GM12872 (cell line): ENCODE measurements around the gene CDA.

ENCODE experiments used
- TF ChIP-seq, protein P1 (sequence below): IDR thresholded peaks from 3 replicates; pipeline ENCODE4 v1.5.1; 2011; ENCODE audit warnings: low read depth, mild to moderate bottlenecking, low read length, moderate library complexity; ENCODE audit not compliant: insufficient read depth

The CDA gene

DNA sequence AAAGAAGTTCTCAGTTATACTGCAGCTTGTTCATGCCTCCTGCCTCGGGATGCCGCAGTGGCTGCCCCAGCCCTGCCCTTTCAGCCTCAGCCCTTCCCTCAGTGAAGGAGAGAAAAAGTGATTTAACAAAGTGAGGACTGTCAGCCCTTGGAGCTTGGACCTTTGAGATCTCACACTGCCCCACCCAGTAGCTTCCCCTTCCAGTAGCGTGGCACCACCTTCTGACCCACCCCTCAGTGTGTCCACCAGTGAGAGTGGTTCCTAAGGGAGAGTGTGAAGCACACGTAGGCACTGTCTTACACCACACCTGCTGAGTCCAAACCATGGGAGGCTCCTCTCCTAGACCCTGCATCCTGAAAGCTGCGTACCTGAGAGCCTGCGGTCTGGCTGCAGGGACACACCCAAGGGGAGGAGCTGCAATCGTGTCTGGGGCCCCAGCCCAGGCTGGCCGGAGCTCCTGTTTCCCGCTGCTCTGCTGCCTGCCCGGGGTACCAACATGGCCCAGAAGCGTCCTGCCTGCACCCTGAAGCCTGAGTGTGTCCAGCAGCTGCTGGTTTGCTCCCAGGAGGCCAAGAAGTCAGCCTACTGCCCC lies at the start of gene CDA:
CDA (plus strand) TSS at position 464 of the 592 bp plus-strand sequence; CDS start at position 497, 33 bp downstream.
- TF ChIP-seq, protein P1, sequence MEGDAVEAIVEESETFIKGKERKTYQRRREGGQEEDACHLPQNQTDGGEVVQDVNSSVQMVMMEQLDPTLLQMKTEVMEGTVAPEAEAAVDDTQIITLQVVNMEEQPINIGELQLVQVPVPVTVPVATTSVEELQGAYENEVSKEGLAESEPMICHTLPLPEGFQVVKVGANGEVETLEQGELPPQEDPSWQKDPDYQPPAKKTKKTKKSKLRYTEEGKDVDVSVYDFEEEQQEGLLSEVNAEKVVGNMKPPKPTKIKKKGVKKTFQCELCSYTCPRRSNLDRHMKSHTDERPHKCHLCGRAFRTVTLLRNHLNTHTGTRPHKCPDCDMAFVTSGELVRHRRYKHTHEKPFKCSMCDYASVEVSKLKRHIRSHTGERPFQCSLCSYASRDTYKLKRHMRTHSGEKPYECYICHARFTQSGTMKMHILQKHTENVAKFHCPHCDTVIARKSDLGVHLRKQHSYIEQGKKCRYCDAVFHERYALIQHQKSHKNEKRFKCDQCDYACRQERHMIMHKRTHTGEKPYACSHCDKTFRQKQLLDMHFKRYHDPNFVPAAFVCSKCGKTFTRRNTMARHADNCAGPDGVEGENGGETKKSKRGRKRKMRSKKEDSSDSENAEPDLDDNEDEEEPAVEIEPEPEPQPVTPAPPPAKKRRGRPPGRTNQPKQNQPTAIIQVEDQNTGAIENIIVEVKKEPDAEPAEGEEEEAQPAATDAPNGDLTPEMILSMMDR = no peak

DNA sequence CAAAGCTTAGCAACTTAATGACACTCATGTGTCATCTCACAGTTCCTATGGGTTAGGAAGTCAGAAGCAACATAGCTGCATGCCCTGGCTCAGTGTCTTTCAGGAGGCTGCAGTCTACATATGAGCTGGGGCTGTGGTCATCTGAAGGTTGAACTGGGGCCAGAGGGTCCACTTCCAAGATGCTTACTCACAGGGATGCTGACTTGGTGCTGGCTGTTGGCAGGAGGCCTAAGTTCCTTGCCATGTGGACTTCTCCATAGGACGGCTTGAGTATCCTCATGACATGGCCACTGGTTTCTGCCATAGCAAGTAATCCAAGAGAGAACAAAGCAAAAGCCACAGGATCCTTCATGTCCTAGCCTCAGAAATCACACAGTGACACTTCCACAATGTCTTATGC lies 48.6 kb upstream of the CDA start:
- TF ChIP-seq, protein P1 = no peak

DNA sequence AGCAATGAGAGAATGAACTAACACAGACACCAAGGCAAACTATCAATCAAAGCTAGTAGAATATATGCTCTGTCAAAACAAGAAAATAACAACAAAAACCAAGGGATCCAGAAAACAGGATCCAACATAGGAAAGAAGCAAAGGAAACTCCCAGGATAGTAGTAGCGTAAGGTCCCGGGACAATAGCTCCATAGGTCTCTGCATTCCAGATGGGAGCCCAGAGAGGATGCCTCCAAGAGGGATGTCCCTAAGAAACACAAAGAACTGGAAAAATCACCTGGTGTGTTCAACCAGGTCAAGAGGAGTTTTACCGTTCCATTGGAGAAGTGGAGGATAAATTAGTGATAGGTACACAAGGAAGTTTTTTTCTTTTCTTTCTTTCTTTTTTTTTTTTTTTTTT lies 42.3 kb upstream of the CDA start:
- TF ChIP-seq, protein P1 = no peak

DNA sequence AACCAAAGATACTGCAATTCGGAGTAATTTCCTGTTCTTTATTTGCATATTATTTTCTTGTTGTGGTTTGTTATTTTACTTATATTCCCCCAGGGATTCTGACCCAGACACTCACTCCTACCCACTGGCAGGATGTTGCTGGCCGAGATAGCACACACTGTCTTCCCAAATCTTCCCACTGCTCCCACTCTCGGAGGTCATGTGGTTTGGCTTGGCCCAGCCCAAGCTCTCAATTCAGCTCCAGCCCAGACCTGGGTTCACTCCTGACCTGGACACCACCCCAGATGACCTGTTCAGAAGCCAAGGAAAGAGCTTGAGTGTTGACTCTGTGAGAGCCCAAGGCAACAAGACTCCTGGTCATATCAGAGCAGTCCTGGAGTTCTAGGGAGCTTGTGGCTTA lies 37.7 kb upstream of the CDA start:
- TF ChIP-seq, protein P1 = no peak

DNA sequence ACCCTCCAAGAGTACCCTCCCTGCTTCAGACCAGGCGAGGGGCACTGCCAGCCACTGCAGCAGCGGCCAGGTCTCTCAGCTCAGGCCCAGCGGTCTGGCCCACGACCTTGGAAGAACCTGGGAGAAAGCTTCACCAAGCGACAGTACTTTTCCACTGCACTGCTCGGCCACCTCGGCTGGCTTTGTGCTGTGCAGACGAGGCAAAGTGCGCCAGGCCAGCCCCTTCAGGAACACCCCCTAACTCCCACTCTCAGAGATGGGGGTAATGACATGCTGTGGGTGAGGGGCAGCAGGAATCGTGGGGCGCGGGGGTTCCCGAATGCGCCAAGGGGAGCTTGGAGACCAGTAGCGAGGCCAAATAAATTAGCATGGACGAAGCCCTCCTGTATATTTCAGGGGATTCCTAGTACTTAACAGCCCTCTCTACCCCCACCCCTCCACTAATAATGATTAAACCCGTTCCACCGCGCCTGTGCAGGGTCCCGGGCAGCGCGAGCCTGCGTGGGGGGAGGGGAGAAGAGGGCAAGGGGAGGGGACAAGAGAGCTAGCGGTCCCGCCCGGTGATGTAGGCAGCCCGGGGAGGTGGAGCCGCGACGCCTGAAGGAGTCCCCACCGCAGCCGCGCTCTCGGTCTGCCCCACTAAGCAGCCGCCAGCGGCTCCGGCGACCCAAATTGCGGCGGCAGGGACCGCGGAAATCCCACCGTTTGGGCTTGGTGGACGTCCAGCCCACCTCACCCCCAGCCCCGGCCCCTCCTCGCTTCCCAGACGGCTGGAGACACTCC lies 36.8 kb upstream of the CDA start, which contains the start of gene FAM43B:
FAM43B (plus strand) TSS at position 629 of the 783 bp plus-strand sequence. CDS start 401 bp downstream, outside the sequence.
- TF ChIP-seq, protein P1 = no peak

DNA sequence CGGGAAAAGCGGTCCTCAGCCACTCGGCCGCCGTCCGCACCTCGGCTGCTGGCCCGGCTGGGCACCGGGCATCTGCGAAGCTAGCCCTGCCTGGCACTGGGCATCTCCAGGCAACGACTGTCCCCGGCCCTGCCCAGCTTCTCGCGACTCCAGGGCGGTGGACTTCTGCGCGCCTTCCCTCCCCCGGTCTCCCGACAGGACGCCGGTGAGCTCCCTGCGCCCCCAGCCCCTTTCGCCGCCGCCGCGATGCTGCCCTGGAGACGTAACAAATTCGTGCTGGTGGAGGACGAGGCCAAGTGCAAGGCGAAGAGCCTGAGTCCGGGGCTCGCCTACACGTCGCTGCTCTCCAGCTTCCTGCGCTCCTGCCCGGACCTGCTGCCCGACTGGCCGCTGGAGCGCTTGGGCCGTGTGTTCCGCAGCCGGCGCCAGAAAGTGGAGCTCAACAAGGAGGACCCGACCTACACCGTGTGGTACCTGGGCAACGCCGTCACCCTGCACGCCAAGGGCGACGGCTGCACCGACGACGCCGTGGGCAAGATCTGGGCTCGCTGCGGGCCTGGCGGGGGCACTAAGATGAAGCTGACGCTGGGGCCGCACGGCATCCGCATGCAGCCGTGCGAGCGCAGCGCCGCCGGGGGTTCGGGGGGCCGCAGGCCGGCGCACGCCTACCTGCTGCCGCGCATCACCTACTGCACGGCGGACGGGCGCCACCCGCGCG lies 36.0 kb upstream of the CDA start:
- TF ChIP-seq, protein P1 = no peak
